ENCODE data around the gene PADI3.

Gene PADI3

GRCh38 chr1:17274186-17275170 lies 25.6 kb downstream of the PADI3 start:
- DNase-seq (ENCODE audit: low read depth), result no peak

- no peak for DNase-seq (ENCODE audit: low read depth)
These were observed 27.7 kb downstream of the PADI3 start for GRCh38 chr1:17276568-17276967.

- no peak for DNase-seq (ENCODE audit: low read depth)
These were observed 28.7 kb downstream of the PADI3 start for GRCh38 chr1:17277511-17278159.

- DNase-seq (ENCODE audit: low read depth), result no peak
These were observed 30.3 kb downstream of the PADI3 start for GRCh38 chr1:17278996-17279830.

- no peak for DNase-seq (ENCODE audit: low read depth)
These were observed 31.5 kb downstream of the PADI3 start for GRCh38 chr1:17280436-17280835.

GRCh38 chr1:17280894-17281293 lies 32.0 kb downstream of the PADI3 start:
- no peak for DNase-seq (ENCODE audit: low read depth)

- no peak for DNase-seq (ENCODE audit: low read depth)
These were observed 32.9 kb downstream of the PADI3 start for GRCh38 chr1:17281775-17282181.

GRCh38 chr1:17282836-17283235 lies 33.9 kb downstream of the PADI3 start:
- DNase-seq (ENCODE audit: low read depth), result no peak

GRCh38 chr1:17286646-17287045 lies 37.7 kb downstream of the PADI3 start:
- no peak for DNase-seq (ENCODE audit: low read depth)

- no peak for DNase-seq (ENCODE audit: low read depth)
These were observed 38.4 kb downstream of the PADI3 start for GRCh38 chr1:17287130-17287776.

GRCh38 chr1:17289721-17290120 lies 40.8 kb downstream of the PADI3 start:
- no peak for DNase-seq (ENCODE audit: low read depth)

GRCh38 chr1:17290553-17290952 lies 41.7 kb downstream of the PADI3 start:
- DNase-seq (ENCODE audit: low read depth), result no peak

- no peak for DNase-seq (ENCODE audit: low read depth)
These were observed 43.6 kb downstream of the PADI3 start for GRCh38 chr1:17292299-17293160.

- no peak for DNase-seq (ENCODE audit: low read depth)
These were observed 45.0 kb downstream of the PADI3 start for GRCh38 chr1:17293681-17294425.

- no peak for DNase-seq (ENCODE audit: low read depth)
These were observed 46.4 kb downstream of the PADI3 start for GRCh38 chr1:17295292-17295691.

- no peak for DNase-seq (ENCODE audit: low read depth)
These were observed 47.2 kb downstream of the PADI3 start for GRCh38 chr1:17296086-17296485.

- no peak for DNase-seq (ENCODE audit: low read depth)
These were observed 49.1 kb downstream of the PADI3 start for GRCh38 chr1:17297991-17298390.

- DNase-seq (ENCODE audit: low read depth), result no peak
These were observed 52.9 kb downstream of the PADI3 start for GRCh38 chr1:17301767-17302166.

GRCh38 chr1:17304151-17304825 lies 55.4 kb downstream of the PADI3 start:
- DNase-seq (ENCODE audit: low read depth), result no peak

- DNase-seq (ENCODE audit: low read depth), result no peak
These were observed 55.9 kb downstream of the PADI3 start for GRCh38 chr1:17304826-17305175.
